Epithelial cell of esophagus (primary cell): ENCODE data around the gene LRRC73.
A peak's percentile ranks its signal among the peaks of the same experiment; 100 is the strongest.

Experiments
- DNase-seq: peaks from one replicate; pipeline ENCODE4 v3.0.0; 2010; ENCODE audit warnings: low read depth
- H3K4me3 ChIP-seq: 2 replicates; pipeline ENCODE4 v1.5.1; 2011; ENCODE audit warnings: mild to moderate bottlenecking, low read length, control low read depth
- CTCF ChIP-seq: IDR thresholded peaks from 2 replicates; pipeline ENCODE4 v1.5.1; 2011; ENCODE audit warnings: low read depth, mild to moderate bottlenecking, low read length, control low read depth, inconsistent platforms; ENCODE audit not compliant: insufficient read depth; ENCODE audit errors: missing control alignments

LRRC73 gene

GRCh38 chr6:43478008-43478372 lies 32.2 kb downstream of the LRRC73 start:
- TF ChIP-seq CTCF = no peak
- DNase-seq = no peak
- H3K4me3 ChIP-seq = peak overlapping the region; percentile 70

- DNase-seq = peak; percentile 88
- no peak for TF ChIP-seq CTCF
- H3K4me3 ChIP-seq = peak within 1 kb of the TSS; percentile 70
Observed at GRCh38 chr6:43477235-43478007, 32.7 kb downstream of the LRRC73 start, which contains the start of gene TJAP1. Gene TJAP1 (plus strand): TSS chr6:43477570. CDS start chr6:43499002, 21,432 bp downstream.

GRCh38 chr6:43476746-43477145 lies 33.4 kb downstream of the LRRC73 start:
- TF ChIP-seq CTCF = no peak
- no peak overlapping the region for H3K4me3 ChIP-seq
- no peak for DNase-seq

- H3K4me3 ChIP-seq = no peak overlapping the region
- DNase-seq = no peak
- no peak for TF ChIP-seq CTCF
Observed at GRCh38 chr6:43475516-43475915, 34.6 kb downstream of the LRRC73 start.

- no peak overlapping the region for H3K4me3 ChIP-seq
- no peak for TF ChIP-seq CTCF
- no peak for DNase-seq
Observed at GRCh38 chr6:43472515-43472914, 37.6 kb downstream of the LRRC73 start.

- H3K4me3 ChIP-seq = no peak overlapping the region
- no peak for TF ChIP-seq CTCF
- no peak for DNase-seq
Observed at GRCh38 chr6:43471399-43471798, 38.7 kb downstream of the LRRC73 start.

- H3K4me3 ChIP-seq = no peak overlapping the region
- DNase-seq = no peak
- TF ChIP-seq CTCF = no peak
Observed at GRCh38 chr6:43469947-43470346, 40.2 kb downstream of the LRRC73 start.
